ENCODE measurements around the gene MAP3K21. TPM values are rescaled to one million over a fixed set of nuclear protein-coding genes. Genes with fewer than 3 reads are reported as not detected.
A peak's percentile ranks its signal among the peaks of the same experiment; 100 is the strongest.

The MAP3K21 gene
- polyA plus RNA-seq, 1 donor, result 0.27 TPM

GRCh38 chr1:233326811-233327650 is 493 bp upstream of the MAP3K21 start:
- no peak for DNase-seq

GRCh38 chr1:233328142-233328921 is 808 bp downstream of the MAP3K21 start:
- DNase-seq, result peak; percentile 9

DNA sequence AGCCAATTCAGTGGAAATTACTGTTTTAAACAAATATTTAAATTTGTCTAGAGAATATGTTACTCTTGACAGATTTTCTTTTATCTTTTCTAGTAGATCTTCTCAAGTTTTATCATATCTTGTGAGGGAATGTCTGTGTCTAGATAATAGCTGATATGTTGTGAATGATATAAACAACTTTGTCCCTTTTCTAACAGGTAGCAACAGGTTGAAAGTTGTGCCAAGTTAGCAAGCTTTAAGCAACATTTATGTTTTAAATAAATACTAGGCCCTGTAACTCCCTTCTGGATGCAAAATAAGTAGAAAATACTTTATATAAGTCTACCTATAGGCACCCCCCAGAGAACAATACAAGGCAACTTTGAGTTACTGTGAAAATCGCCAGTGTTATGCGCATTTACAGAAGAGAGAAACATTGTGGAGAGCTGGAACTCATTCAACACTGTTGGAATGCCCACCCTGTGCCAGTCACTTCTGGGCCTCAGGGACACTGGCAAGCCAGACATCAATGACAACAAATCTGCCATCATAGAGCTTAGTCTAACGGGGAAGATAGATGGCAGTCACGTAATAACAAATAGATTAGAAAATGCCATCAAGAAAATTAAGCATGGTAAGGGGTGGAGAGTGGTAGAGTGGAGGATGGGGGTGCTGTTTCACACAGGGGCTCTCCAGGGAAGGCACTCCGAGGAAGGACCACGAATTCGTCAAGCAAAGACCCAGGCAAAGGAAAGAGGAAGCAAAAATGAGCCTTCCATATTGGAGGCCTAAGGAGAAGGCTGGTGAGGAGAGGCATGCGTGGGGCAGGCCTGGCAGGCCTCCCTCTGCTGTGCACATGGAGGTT is 4.4 kb downstream of the MAP3K21 start:
- DNase-seq, result no peak

GRCh38 chr1:233333086-233333485 is 5.6 kb downstream of the MAP3K21 start:
- no peak for DNase-seq

DNA sequence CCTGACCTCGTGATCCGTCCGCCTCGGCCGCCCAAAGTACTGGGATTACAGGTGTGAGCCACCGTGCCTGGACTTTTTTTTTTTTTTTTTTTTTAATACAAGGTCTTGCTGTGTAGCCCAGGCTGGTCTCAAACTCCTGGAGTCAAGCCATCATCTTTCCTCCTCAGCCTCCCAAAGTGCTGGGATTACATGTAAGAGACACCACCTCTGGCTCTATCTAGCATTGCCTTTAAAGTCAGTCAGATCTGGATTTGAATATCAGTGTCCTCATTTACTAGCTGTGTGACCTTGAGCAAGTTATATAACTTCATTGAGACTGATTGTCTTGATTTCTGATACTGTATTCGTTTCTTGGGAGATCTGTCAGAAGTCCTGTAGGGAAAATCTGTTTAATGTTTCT is 6.6 kb downstream of the MAP3K21 start:
- no peak for DNase-seq

DNA sequence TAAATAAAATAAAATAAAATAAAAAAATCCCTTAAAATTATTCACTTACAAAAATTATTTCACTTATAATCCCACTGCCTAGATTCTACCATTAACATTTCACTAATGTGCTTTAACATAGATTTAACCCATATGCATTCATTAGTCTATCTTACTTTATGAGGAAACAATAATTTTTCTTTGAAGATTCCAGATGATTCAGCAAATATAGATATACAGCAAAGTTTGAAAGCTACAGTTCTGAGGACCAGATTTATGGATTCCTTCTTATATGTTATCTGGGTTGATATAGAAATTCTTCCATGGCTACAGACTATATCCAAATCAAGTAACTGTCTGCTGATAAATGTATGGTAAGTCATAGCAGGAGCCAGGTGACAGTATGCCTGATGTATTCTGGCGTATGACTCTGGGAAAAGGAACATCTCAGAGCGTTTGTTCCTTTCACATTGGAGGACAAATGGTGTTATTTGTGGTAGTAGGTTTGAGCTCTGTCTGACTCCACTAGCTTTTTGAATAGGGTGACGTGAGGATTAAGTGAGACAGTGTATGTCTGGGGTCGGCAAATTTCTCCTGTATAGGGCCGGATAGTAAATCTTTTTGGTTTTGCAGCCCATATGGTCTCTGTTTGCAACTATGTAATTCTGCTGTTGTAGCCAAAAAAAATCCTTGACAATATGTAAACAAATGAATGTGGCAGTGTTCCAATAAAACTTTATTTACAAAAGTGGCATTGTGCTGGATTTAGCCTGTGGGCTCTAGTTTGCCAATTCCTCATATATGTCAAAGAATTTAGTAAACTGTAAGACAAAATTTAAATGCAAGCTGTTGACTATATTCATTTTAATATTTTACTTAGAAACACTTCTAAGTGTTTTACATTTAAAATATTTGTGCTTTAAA is 9.3 kb downstream of the MAP3K21 start:
- DNase-seq, result no peak

- no peak for DNase-seq
Measured at GRCh38 chr1:233337505-233337904, 10.0 kb downstream of the MAP3K21 start.

- no peak for DNase-seq
Measured at GRCh38 chr1:233338102-233338501, 10.6 kb downstream of the MAP3K21 start.

- no peak for DNase-seq
Measured at GRCh38 chr1:233340031-233340555, 12.6 kb downstream of the MAP3K21 start.

GRCh38 chr1:233340966-233341516 is 13.5 kb downstream of the MAP3K21 start:
- no peak for DNase-seq

- DNase-seq, result no peak
Measured at GRCh38 chr1:233342086-233342485, 14.6 kb downstream of the MAP3K21 start.

DNA sequence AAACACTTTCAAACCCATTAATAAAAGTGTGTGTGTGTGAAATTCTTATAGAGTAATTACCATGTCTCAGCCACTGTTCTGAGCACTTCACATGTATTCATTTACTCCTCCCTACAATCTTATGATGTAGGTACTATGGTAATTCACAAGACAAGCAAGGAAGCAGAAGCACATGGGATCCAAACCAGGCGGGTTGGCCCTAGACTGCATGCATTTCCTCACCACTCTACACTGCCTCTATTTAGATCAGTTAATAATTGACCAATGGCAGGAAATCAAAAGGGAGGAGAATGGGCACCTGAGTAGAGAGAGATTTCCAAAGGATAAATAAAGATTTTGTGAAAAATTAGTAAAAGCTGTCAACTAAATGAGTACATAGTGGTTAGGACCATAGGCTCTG is 15.7 kb downstream of the MAP3K21 start:
- DNase-seq, result no peak

GRCh38 chr1:233347338-233347737 is 19.8 kb downstream of the MAP3K21 start:
- no peak for DNase-seq

DNA sequence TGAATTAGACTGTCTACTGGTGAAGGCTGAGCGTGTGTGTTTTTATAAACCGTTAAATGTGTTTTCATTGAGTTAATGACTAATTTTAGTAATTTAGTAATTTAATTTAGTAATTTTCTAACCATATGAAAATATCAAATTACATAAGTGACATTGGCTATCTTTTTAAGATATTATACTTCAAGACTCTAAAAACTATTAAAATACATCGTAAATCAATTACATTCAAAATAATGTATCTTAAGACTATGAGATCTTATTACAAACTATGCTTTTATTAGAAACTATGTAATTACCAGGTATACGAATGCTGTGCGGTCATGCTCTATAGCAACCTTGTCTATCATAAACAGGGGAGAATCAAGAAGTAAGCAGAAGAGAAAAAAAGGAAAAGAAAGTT is 21.6 kb downstream of the MAP3K21 start:
- no peak for DNase-seq

DNA sequence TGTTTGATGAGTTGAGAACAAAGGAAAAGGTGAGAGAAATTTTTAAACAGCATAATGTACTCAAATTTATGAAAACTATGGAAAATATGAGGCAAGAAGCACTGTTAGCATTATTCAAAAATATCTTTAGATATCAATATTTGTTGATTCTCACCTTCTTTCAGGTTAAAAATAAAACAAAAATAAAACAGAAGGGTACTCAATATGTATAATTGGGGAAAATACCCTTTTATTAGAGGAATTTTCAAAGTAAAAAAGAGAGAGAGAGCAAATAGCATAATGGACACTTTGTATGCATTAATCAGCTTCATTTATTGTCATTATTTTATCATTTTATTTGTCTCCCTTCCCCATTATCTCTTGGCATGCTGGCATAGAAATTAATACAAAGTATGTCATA is 27.5 kb downstream of the MAP3K21 start:
- DNase-seq, result no peak

DNA sequence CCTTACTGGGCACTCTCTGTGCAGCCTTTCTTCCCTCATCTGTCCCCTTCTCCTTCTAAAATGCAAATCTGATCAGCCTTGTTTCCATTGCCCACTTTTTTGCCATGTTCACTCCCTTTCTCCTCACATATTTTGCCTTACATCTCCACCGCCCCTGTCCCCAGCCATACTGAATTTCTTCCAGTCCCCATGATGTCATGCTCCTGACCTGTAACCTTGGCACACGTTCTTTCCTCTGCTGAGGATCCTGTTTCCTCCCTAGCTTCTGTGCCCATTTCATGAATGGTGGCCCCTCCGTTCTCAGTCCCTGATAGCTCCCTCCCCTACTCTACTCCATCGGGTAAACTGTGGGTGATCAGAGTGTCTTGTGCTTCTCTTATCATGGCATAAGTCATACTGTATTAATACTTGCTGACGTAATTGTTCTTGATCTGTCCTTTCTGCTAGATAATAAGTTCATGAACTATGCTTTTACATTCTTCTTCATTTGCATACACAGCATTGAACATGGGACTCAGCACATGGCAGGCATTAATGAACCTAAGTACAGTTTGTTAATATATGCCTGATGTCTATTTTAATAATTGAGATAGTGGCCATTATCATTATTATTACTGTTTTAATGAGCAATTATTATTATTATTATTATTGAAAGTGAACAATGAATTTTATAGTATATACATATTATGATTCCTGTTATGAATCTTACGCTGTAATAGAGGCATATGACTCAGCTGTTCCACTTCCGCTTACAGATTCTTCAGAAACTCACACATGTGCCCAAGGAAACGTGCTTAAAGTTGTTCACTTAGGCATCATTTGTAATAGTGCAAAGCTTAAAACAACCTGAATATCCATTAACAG is 28.5 kb downstream of the MAP3K21 start:
- no peak for DNase-seq

DNA sequence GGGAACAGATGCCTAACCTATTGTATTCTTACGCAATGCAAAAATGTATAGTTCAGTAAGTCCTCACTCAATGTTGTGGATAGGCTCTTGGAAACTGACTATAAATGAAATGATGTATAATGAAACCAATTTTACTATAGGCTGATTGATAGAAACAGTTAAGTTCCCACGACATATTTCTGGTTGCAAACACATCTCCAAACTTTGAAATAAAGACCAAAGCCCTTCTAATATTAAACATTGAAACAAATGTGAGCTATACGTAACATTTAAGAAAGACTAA is 29.1 kb downstream of the MAP3K21 start:
- DNase-seq, result no peak

GRCh38 chr1:233357595-233358397 is 30.3 kb downstream of the MAP3K21 start:
- no peak for DNase-seq

DNA sequence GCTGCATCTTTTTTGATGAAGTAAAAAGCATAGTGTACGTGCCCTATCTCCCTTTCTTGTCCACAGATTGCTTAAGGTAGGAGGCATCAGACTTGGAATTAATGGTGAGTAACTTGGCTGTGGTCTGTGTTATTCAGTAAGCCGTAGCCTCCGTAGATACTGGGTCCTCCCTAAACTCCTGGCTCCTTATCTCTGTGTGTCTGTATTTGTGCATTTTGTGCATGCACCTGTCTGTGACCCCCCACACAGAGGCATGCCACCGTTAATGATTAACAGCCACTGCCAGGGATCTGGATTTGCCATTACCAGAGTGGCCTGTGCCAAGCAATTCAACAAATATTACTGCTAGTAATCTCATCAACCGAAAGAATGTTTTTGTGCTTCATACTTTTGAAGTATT is 31.9 kb downstream of the MAP3K21 start:
- no peak for DNase-seq

DNA sequence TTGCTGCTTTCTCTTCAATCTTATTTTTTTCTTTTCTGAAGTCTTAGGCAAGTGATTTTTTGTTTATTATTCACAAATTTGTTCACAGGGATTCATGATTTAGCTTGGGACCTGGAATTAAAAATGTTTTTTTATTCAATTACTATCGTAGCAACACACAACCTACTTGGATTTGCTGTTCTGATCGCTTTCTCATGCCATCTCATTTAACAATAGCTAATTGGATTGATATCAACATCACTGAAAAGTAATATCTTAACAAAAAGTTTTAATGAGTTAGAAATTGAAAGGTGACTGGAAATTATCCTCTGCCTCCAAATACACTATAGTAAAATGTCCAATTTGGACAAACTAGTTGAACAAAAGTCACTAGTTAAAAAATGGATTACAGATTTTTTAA is 32.4 kb downstream of the MAP3K21 start:
- no peak for DNase-seq

Measured in hindlimb muscle (tissue), 1 donor.